Gastrocnemius medialis (tissue), 4 donors: ENCODE data around the gene OGFRL1. TPM values are rescaled to one million over a fixed set of nuclear protein-coding genes. Genes with fewer than 3 reads are reported as not detected.

Experiments used
- ATAC-seq, 2 donors: fragments of 150-250 bp; one replicate each; pipeline ENCODE4 v1.9.1; 2016
- DNase-seq, 2 donors: peaks; one replicate each; pipeline ENCODE4 v3.0.0-alpha.2; 2019
- H3K27ac ChIP-seq, 4 donors: fragments of 200-600 bp; sonication (generic); 1 replicate in 1 of 4; 2 replicates in 3 of 4; pipeline ENCODE4 v1.5.1; 2016 to 2018; ENCODE audit warnings: mild to moderate bottlenecking in 2 of 4, moderate library complexity in 1 of 4
- H3K27me3 ChIP-seq, 3 donors: fragments of 200-600 bp; sonication (generic) in 2 of 3; 1 replicate in 1 of 3; 2 replicates in 2 of 3; pipeline versions ENCODE4 v1.5.1 to v1.6.0; 2016 to 2019; ENCODE audit warnings: mild to moderate bottlenecking in 1 of 3, moderate library complexity in 1 of 3
- H3K36me3 ChIP-seq, 2 donors: fragments of 200-600 bp; sonication (generic) in 1 of 2; one replicate each; pipeline ENCODE4 v1.5.1; 2017 to 2018
- H3K4me1 ChIP-seq, 2 donors: fragments of 200-600 bp; sonication (generic) in 1 of 2; one replicate each; pipeline ENCODE4 v1.5.1; 2016 to 2017; ENCODE audit warnings: mild to moderate bottlenecking in 2 of 2
- H3K4me3 ChIP-seq, 4 donors: fragments of 200-600 bp; sonication (generic) in 3 of 4; 1 replicate in 1 of 4; 2 replicates in 3 of 4; pipeline ENCODE4 v1.5.1; 2016 to 2019; ENCODE audit warnings: mild to moderate bottlenecking in 2 of 4
- H3K9me3 ChIP-seq, 3 donors: fragments of 200-600 bp; sonication (generic) in 2 of 3; 1 replicate in 1 of 3; 2 replicates in 2 of 3; pipeline ENCODE4 v1.5.1; 2016 to 2019
- POLR2A ChIP-seq, 2 donors: fragments of 450-650 bp; IDR thresholded peaks; one replicate each; pipeline ENCODE4 v1.6.1; 2017; ENCODE audit warnings: antibody characterized with exemption in 2 of 2, mild to moderate bottlenecking in 2 of 2, moderate library complexity in 2 of 2
- in situ Hi-C, 4 donors: fragments of 200-750 bp; cut with MboI; loops; one replicate each; pipeline versions ENCODE4 v1.15.0 to v1.8.0; 2017; ENCODE audit warnings: low sequenced_read_pairs in 4 of 4
- intact Hi-C: fragments of 100-400 bp; cut with DNase I; formaldehyde crosslinking; loops from one replicate; pipeline ENCODE4 v1.15.1; 2023; ENCODE audit warnings: low total_unique reads
- total RNA-seq, 4 donors: library from RNA; depleted of rRNA; stranded (reverse); fragments of >200 nt; gene quantifications; one replicate each; pipeline versions ENCODE4 v1.1.0 to v1.2.3, GENCODE V29; 2016
- TF ChIP-seq, protein P1 (sequence below), 5 experiments: fragments of 450-650 bp in 3 of 5; fragments of 200-600 bp in 2 of 5; sonication (generic) in 2 of 5; IDR thresholded peaks in 4 of 5; conservative IDR thresholded peaks in 1 of 5; 1 replicate in 4 of 5; 2 replicates in 1 of 5; pipeline ENCODE4 v1.5.1; 2016 to 2019; ENCODE audit warnings: antibody characterized with exemption in 5 of 5, mild to moderate bottlenecking in 3 of 5, moderate library complexity in 3 of 5

Gene OGFRL1
- total RNA-seq, 4 donors from 2014 or later = 4.6 to 18.0 (median 6.8) TPM

DNA sequence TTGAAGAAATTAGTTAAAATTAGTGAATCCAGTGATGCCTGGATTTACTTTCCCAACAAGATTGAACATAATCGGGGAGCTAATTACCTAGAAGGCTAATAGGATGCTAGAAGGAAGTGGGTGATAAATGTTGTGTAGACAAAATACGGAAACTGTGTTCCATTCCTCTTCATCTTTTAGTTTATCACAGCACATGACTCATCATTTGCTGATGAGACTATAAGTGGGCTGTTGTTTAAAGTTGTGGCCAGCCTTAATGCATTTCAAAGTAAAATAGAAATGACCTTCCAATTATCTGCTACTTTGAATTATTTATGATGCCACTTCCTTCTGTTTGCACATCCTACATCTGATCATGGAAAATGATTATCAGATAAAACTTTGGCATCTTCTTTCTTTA, 43.4 kb downstream of the OGFRL1 start:
- no peaks in the 10 kb centered on the region for H3K27me3 ChIP-seq
- no peak for TF ChIP-seq POLR2A (IDR thresholded peaks at IDR 0.05)
- TF ChIP-seq, protein P1, sequence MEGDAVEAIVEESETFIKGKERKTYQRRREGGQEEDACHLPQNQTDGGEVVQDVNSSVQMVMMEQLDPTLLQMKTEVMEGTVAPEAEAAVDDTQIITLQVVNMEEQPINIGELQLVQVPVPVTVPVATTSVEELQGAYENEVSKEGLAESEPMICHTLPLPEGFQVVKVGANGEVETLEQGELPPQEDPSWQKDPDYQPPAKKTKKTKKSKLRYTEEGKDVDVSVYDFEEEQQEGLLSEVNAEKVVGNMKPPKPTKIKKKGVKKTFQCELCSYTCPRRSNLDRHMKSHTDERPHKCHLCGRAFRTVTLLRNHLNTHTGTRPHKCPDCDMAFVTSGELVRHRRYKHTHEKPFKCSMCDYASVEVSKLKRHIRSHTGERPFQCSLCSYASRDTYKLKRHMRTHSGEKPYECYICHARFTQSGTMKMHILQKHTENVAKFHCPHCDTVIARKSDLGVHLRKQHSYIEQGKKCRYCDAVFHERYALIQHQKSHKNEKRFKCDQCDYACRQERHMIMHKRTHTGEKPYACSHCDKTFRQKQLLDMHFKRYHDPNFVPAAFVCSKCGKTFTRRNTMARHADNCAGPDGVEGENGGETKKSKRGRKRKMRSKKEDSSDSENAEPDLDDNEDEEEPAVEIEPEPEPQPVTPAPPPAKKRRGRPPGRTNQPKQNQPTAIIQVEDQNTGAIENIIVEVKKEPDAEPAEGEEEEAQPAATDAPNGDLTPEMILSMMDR (IDR thresholded peaks at IDR 0.05 in 4 of 5, conservative IDR thresholded peaks at IDR 0.05 in 1 of 5) = no peak
- in situ Hi-C loops = no loop called here
- no peak overlapping the region for H3K4me3 ChIP-seq
- DNase-seq (no peak), ATAC-seq (no peak)
- intact Hi-C loops = no loop called here
- H3K27ac ChIP-seq = no peak overlapping the region
- no peaks in the 10 kb centered on the region for H3K9me3 ChIP-seq
- peaks cover 0 to 17% of the 10 kb centered on the region in 2 donors for H3K4me1 ChIP-seq
- no peaks in the 10 kb centered on the region for H3K36me3 ChIP-seq

DNA sequence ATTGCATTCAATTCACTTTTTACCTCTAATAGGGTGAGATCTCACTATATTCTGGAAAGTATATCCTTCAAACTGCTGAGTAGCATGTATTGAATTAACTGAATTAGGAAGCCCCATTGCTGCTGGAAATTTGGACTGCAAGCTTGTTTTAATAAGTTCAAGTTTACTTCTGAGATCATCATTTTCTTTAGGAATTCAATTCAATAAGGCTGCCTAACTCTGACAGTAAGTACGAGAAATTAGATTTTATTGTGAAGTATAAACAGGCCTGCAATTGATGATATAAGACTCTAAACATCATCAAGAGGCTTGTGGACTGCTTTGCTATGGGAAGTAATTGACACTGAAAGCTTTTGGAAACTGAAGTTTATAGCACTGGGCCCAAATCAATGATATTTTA, 44.4 kb downstream of the OGFRL1 start:
- H3K27ac ChIP-seq = no peak overlapping the region
- no peaks in the 10 kb centered on the region for H3K36me3 ChIP-seq
- H3K4me1 ChIP-seq = peaks cover 0 to 9% of the 10 kb centered on the region in 2 donors
- TF ChIP-seq, protein P1 (IDR thresholded peaks at IDR 0.05 in 4 of 5, conservative IDR thresholded peaks at IDR 0.05 in 1 of 5) = no peak
- no peak for TF ChIP-seq POLR2A (IDR thresholded peaks at IDR 0.05)
- no peaks in the 10 kb centered on the region for H3K9me3 ChIP-seq
- no peaks in the 10 kb centered on the region for H3K27me3 ChIP-seq
- intact Hi-C loops = no loop called here
- no peak overlapping the region for H3K4me3 ChIP-seq
- no peak for ATAC-seq
- DNase-seq = no peak
- in situ Hi-C loops = no loop called here

DNA sequence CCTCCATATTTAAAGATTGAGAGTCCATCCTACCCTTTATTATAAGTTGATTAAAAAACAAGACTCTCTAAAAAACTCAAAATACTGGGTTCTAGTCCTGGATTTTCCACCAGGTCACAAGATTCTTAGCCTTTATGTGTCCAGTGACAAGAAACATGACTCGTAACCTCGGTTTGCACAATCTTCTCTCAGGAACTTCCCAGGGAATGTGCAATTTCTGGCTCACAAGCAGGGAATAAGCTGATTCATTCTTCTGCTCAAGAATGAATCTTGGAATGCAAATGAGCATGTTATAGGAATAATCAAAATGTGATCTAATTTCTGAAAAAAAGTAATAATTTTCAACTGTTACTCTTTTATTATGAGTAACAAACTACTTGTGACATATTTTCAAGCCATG, 45.1 kb downstream of the OGFRL1 start:
- in situ Hi-C loops = no loop called here
- no peaks in the 10 kb centered on the region for H3K36me3 ChIP-seq
- intact Hi-C loops = no loop called here
- TF ChIP-seq, protein P1 (IDR thresholded peaks at IDR 0.05 in 4 of 5, conservative IDR thresholded peaks at IDR 0.05 in 1 of 5) = no peak
- no peak for TF ChIP-seq POLR2A (IDR thresholded peaks at IDR 0.05)
- peak; percentile 63 to 87 for ATAC-seq
- no peak overlapping the region for H3K4me3 ChIP-seq
- no peaks in the 10 kb centered on the region for H3K9me3 ChIP-seq
- no peak overlapping the region for H3K27ac ChIP-seq
- H3K27me3 ChIP-seq = no peaks in the 10 kb centered on the region
- peaks cover 0 to 9% of the 10 kb centered on the region in 2 donors for H3K4me1 ChIP-seq
- peak in 1 of 2 donors; percentile 32 for DNase-seq

DNA sequence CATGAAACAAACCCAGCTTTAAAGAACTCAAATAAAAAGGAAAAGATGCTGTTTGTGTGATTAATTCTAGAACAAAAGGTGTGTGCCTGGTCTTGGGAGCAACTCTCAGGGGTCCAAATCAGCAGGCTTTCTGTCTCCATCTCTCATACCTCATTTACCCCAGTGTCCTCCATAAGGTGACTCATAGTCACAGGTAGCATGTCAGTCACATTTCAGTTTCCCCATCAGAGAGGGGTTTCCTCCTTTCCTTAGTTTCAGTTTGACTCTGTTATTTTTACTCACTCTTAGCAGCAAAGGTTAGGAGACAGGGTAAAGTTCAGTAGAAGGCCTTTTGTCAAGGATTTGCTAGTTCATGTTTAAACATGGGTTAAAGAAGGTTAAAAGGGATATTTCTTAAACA, 46.2 kb downstream of the OGFRL1 start:
- H3K4me3 ChIP-seq = no peak overlapping the region
- H3K9me3 ChIP-seq = no peaks in the 10 kb centered on the region
- intact Hi-C loops (no loop called here), in situ Hi-C loops (no loop called here)
- no peaks in the 10 kb centered on the region for H3K36me3 ChIP-seq
- no peak overlapping the region for H3K27ac ChIP-seq
- ATAC-seq = no peak
- H3K27me3 ChIP-seq = no peaks in the 10 kb centered on the region
- peaks cover 0 to 9% of the 10 kb centered on the region in 2 donors for H3K4me1 ChIP-seq
- TF ChIP-seq, protein P1 (IDR thresholded peaks at IDR 0.05 in 4 of 5, conservative IDR thresholded peaks at IDR 0.05 in 1 of 5) = no peak
- no peak for TF ChIP-seq POLR2A (IDR thresholded peaks at IDR 0.05)
- no peak for DNase-seq

DNA sequence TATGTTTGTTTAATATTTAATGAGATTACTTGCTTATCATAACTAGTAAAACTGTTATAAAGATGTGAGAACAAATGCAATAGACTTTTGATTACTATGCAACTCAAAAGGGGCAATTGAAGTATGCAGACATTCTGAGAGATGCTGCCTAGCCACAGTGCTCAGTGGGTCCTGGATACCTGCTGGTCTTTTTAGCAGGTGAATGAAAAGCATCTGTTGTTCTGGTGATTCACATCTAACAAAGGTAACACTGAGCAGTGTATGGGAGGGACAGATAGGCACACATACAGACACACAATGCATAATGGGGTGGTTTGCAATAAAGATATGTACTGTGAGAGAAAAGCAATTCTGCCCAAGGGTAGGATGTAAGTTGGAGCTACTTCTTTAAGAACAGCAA, 46.9 kb downstream of the OGFRL1 start:
- ATAC-seq (no peak), DNase-seq (no peak)
- in situ Hi-C loops = no loop called here
- TF ChIP-seq POLR2A (IDR thresholded peaks at IDR 0.05) = no peak
- TF ChIP-seq, protein P1 (IDR thresholded peaks at IDR 0.05 in 4 of 5, conservative IDR thresholded peaks at IDR 0.05 in 1 of 5) = no peak
- H3K27me3 ChIP-seq = no peaks in the 10 kb centered on the region
- H3K36me3 ChIP-seq = no peaks in the 10 kb centered on the region
- no peak overlapping the region for H3K4me3 ChIP-seq
- H3K4me1 ChIP-seq = peaks cover 0 to 9% of the 10 kb centered on the region in 2 donors
- no peaks in the 10 kb centered on the region for H3K9me3 ChIP-seq
- intact Hi-C loops = no loop called here
- no peak overlapping the region for H3K27ac ChIP-seq
